Stomach smooth muscle (tissue), 2 donors: ENCODE measurements around the gene ACTN3.
A peak's percentile ranks its signal among the peaks of the same experiment; 100 is the strongest.
"Not testable (repeated sequence)": the region's sequence is repeated elsewhere in the genome, so short reads cannot be mapped to it uniquely, and the experiment has no call there.

ENCODE experiments used
- H3K27ac ChIP-seq: one replicate; pipeline ENCODE4 v1.7.0; 2013; ENCODE audit warnings: mild to moderate bottlenecking, low read length, inconsistent platforms
- H3K27me3 ChIP-seq, 2 donors: one replicate each; pipeline ENCODE4 v1.7.0; 2013; ENCODE audit warnings: low read length in 2 of 2; ENCODE audit not compliant: insufficient read depth in 2 of 2, control insufficient read depth in 1 of 2
- H3K36me3 ChIP-seq, 2 donors: one replicate each; pipeline ENCODE4 v1.7.0; 2013; ENCODE audit warnings: low read length in 2 of 2; ENCODE audit not compliant: control insufficient read depth in 2 of 2, insufficient read depth in 2 of 2
- H3K4me1 ChIP-seq: one replicate; pipeline ENCODE4 v1.7.0; 2013; ENCODE audit warnings: low read length; ENCODE audit not compliant: control insufficient read depth, insufficient read depth
- H3K4me3 ChIP-seq, 2 donors: one replicate each; pipeline ENCODE4 v1.7.0; 2013; ENCODE audit warnings: low read length in 2 of 2
- H3K9ac ChIP-seq, 2 donors: one replicate each; pipeline ENCODE4 v1.7.0; 2013; ENCODE audit warnings: low read length in 2 of 2, mild to moderate bottlenecking in 1 of 2
- H3K9me3 ChIP-seq, 2 donors: one replicate each; pipeline ENCODE4 v1.7.0; 2013; ENCODE audit warnings: low read length in 2 of 2; ENCODE audit not compliant: control insufficient read depth in 2 of 2
- donor health status: healthy.
- donor health status: Pancreatic carcinoma.

ACTN3 gene

GRCh38 chr11:66529655-66530054 is 17.0 kb upstream of the ACTN3 start:
- Histone ChIP-seq H3K4me3 (no peak overlapping the region), H3K27me3 (no peaks in the 10 kb centered on the region), H3K9ac (no peak overlapping the region), H3K27ac (no peak overlapping the region), H3K36me3 (peaks cover 12 to 29% of the 10 kb centered on the region in 2 donors), H3K9me3 (no peaks in the 10 kb centered on the region), H3K4me1 (no peaks in the 10 kb centered on the region)

GRCh38 chr11:66530927-66531709 is 15.6 kb upstream of the ACTN3 start:
- no peak overlapping the region for H3K9ac ChIP-seq
- peaks cover 15 to 32% of the 10 kb centered on the region in 2 donors for H3K36me3 ChIP-seq
- H3K27ac ChIP-seq = no peak overlapping the region
- H3K9me3 ChIP-seq = no peaks in the 10 kb centered on the region
- H3K4me3 ChIP-seq = no peak overlapping the region
- no peaks in the 10 kb centered on the region for H3K27me3 ChIP-seq
- no peaks in the 10 kb centered on the region for H3K4me1 ChIP-seq

- Histone ChIP-seq H3K4me1 (no peaks in the 10 kb centered on the region), H3K27me3 (no peaks in the 10 kb centered on the region), H3K4me3 (no peak overlapping the region), H3K9ac (no peak overlapping the region), H3K36me3 (peaks cover 15 to 28% of the 10 kb centered on the region in 2 donors), H3K9me3 (no peaks in the 10 kb centered on the region), H3K27ac (no peak overlapping the region)
These were observed 14.9 kb upstream of the ACTN3 start for GRCh38 chr11:66531841-66532240.

- peaks cover 15 to 27% of the 10 kb centered on the region in 2 donors for H3K36me3 ChIP-seq
These were observed 13.9 kb upstream of the ACTN3 start for GRCh38 chr11:66532784-66533183.

GRCh38 chr11:66539170-66539869 is 7.4 kb upstream of the ACTN3 start:
- Histone ChIP-seq H3K36me3 (peaks cover 16 to 17% of the 10 kb centered on the region in 2 donors), H3K9ac (no peak overlapping the region), H3K27ac (no peak overlapping the region), H3K27me3 (no peaks in the 10 kb centered on the region), H3K4me3 (no peak overlapping the region), H3K4me1 (peaks cover 13% of the 10 kb centered on the region), H3K9me3 (no peaks in the 10 kb centered on the region)

More at GRCh38 chr11:66532784-66533183, 13.9 kb upstream of the ACTN3 start:
- Histone ChIP-seq H3K4me1 (no peaks in the 10 kb centered on the region), H3K27me3 (no peaks in the 10 kb centered on the region), H3K9ac (no peak overlapping the region), H3K27ac (no peak overlapping the region), H3K4me3 (no peak overlapping the region), H3K9me3 (no peaks in the 10 kb centered on the region)

GRCh38 chr11:66539870-66540213 is 6.9 kb upstream of the ACTN3 start:
- Histone ChIP-seq H3K9me3 (no peaks in the 10 kb centered on the region), H3K4me1 (peaks cover 14% of the 10 kb centered on the region), H3K36me3 (peaks cover 16 to 17% of the 10 kb centered on the region in 2 donors), H3K27me3 (no peaks in the 10 kb centered on the region), H3K4me3 (no peak overlapping the region), H3K27ac (no peak overlapping the region), H3K9ac (no peak overlapping the region)

GRCh38 chr11:66540598-66540997 is 6.1 kb upstream of the ACTN3 start:
- not testable (repeated sequence) for H3K27ac ChIP-seq, H3K9ac ChIP-seq, H3K4me3 ChIP-seq, H3K27me3 ChIP-seq, H3K9me3 ChIP-seq
- H3K36me3 ChIP-seq = peaks cover 13 to 16% of the 10 kb centered on the region in 2 donors
- H3K4me1 ChIP-seq = peaks cover 22% of the 10 kb centered on the region

GRCh38 chr11:66541892-66542291 is 4.8 kb upstream of the ACTN3 start:
- H3K27ac ChIP-seq = no peak overlapping the region
- H3K9me3 ChIP-seq = no peaks in the 10 kb centered on the region
- no peaks in the 10 kb centered on the region for H3K27me3 ChIP-seq
- no peak overlapping the region for H3K4me3 ChIP-seq
- H3K4me1 ChIP-seq = peaks cover 32% of the 10 kb centered on the region
- H3K9ac ChIP-seq = no peak overlapping the region
- peaks cover 13 to 14% of the 10 kb centered on the region in 2 donors for H3K36me3 ChIP-seq

- Histone ChIP-seq H3K27ac (no peak overlapping the region), H3K36me3 (peaks cover 13 to 14% of the 10 kb centered on the region in 2 donors), H3K27me3 (no peaks in the 10 kb centered on the region), H3K4me1 (peaks cover 33% of the 10 kb centered on the region), H3K9ac (no peak overlapping the region), H3K9me3 (no peaks in the 10 kb centered on the region), H3K4me3 (no peak overlapping the region)
These were observed 4.3 kb upstream of the ACTN3 start for GRCh38 chr11:66542362-66542761.

GRCh38 chr11:66543263-66544107 is 3.2 kb upstream of the ACTN3 start:
- Histone ChIP-seq H3K27ac (no peak overlapping the region), H3K4me1 (peaks cover 33% of the 10 kb centered on the region), H3K36me3 (peaks cover 13 to 14% of the 10 kb centered on the region in 2 donors), H3K9me3 (no peaks in the 10 kb centered on the region), H3K9ac (peak overlapping the region in 1 of 2 donors; percentile 47), H3K4me3 (peak overlapping the region in 1 of 2 donors; percentile 44), H3K27me3 (no peaks in the 10 kb centered on the region)
